Peyer's patch (tissue), 4 donors: ENCODE results near the gene MREG. TPM values are rescaled to one million over a fixed set of nuclear protein-coding genes. Genes with fewer than 3 reads are reported as not detected.

Experiments used
- DNase-seq, 3 donors: peaks; one replicate each; pipeline ENCODE4 v3.0.0-alpha.2; 2017 to 2019
- H3K27ac ChIP-seq, 4 donors: fragments of 200-600 bp; sonication (generic); one replicate each; pipeline ENCODE4 v1.5.1; 2016 to 2019
- H3K27me3 ChIP-seq, 2 donors: fragments of 200-600 bp; sonication (generic); one replicate each; pipeline ENCODE4 v1.5.1; 2019
- H3K36me3 ChIP-seq, 3 donors: fragments of 200-600 bp; sonication (generic); one replicate each; pipeline ENCODE4 v1.5.1; 2016 to 2019
- H3K4me1 ChIP-seq, 4 donors: fragments of 200-600 bp; sonication (generic); one replicate each; pipeline ENCODE4 v1.5.1; 2016 to 2019
- H3K4me3 ChIP-seq, 4 donors: fragments of 200-600 bp; sonication (generic); 1 replicate in 3 of 4; 2 replicates in 1 of 4; pipeline ENCODE4 v1.5.1; 2016 to 2019; ENCODE audit warnings: mild to moderate bottlenecking in 1 of 4
- H3K9me3 ChIP-seq, 4 donors: fragments of 200-600 bp; sonication (generic); one replicate each; pipeline ENCODE4 v1.5.1; 2016 to 2019; ENCODE audit warnings: mild to moderate bottlenecking in 1 of 4
- CTCF ChIP-seq, 6 experiments: fragments of 450-650 bp in 4 of 6; fragments of 200-600 bp in 2 of 6; sonication (generic) in 1 of 6; IDR thresholded peaks; one replicate each; pipeline ENCODE4 v1.5.1; 2017 to 2019; ENCODE audit warnings: antibody characterized with exemption in 6 of 6, mild to moderate bottlenecking in 3 of 6, moderate library complexity in 1 of 6
- POLR2A ChIP-seq, 2 donors: fragments of 450-650 bp; IDR thresholded peaks; one replicate each; pipeline ENCODE4 v1.5.1; 2017; ENCODE audit warnings: antibody characterized with exemption in 2 of 2, mild to moderate bottlenecking in 2 of 2, moderate library complexity in 2 of 2
- total RNA-seq, 4 donors: library from RNA; depleted of rRNA; stranded (reverse); fragments of >200 nt; gene quantifications; one replicate each; pipeline ENCODE4 v1.1.0, GENCODE V29; 2016

MREG gene
- total RNA-seq, 4 donors from 2014 or later = 6.2 to 10.7 (median 7.2) TPM

GRCh38 chr2:215937190-215937589 is 76.2 kb downstream of the MREG start:
- no peaks in the 10 kb centered on the region for H3K27me3 ChIP-seq
- no peak overlapping the region for H3K27ac ChIP-seq
- H3K4me3 ChIP-seq = no peak overlapping the region
- no peaks in the 10 kb centered on the region for H3K4me1 ChIP-seq
- H3K36me3 ChIP-seq = peaks cover 0 to 13% (median 0%) of the 10 kb centered on the region in 3 donors
- no peaks in the 10 kb centered on the region for H3K9me3 ChIP-seq
- DNase-seq = no peak
- TF ChIP-seq POLR2A (IDR thresholded peaks at IDR 0.05) (no peak), CTCF (IDR thresholded peaks at IDR 0.05) (no peak)

- H3K36me3 ChIP-seq = no peaks in the 10 kb centered on the region
- no peaks in the 10 kb centered on the region for H3K9me3 ChIP-seq
- no peak for TF ChIP-seq CTCF (IDR thresholded peaks at IDR 0.05)
- TF ChIP-seq POLR2A (IDR thresholded peaks at IDR 0.05) = no peak
- no peak for DNase-seq
- no peak overlapping the region for H3K27ac ChIP-seq
- no peaks in the 10 kb centered on the region for H3K4me1 ChIP-seq
- H3K27me3 ChIP-seq = no peaks in the 10 kb centered on the region
- no peak overlapping the region for H3K4me3 ChIP-seq
Measured at GRCh38 chr2:215933151-215933550, 80.2 kb downstream of the MREG start.

GRCh38 chr2:215931256-215931903 is 82.0 kb downstream of the MREG start:
- Histone ChIP-seq H3K27me3 (no peaks in the 10 kb centered on the region), H3K4me1 (no peaks in the 10 kb centered on the region), H3K4me3 (no peak overlapping the region), H3K36me3 (no peaks in the 10 kb centered on the region), H3K27ac (no peak overlapping the region), H3K9me3 (no peaks in the 10 kb centered on the region)
- no peak for TF ChIP-seq POLR2A (IDR thresholded peaks at IDR 0.05)
- peak; percentile 44 to 83 (median 82) for TF ChIP-seq CTCF (IDR thresholded peaks at IDR 0.05)
- peak in 2 of 3 donors; percentile 39 to 79 for DNase-seq

- no peaks in the 10 kb centered on the region for H3K36me3 ChIP-seq
- H3K9me3 ChIP-seq = no peaks in the 10 kb centered on the region
- no peak overlapping the region for H3K27ac ChIP-seq
- no peak for DNase-seq
- no peaks in the 10 kb centered on the region for H3K27me3 ChIP-seq
- no peaks in the 10 kb centered on the region for H3K4me1 ChIP-seq
- TF ChIP-seq CTCF (IDR thresholded peaks at IDR 0.05) (no peak), POLR2A (IDR thresholded peaks at IDR 0.05) (no peak)
- H3K4me3 ChIP-seq = no peak overlapping the region
Measured at GRCh38 chr2:215930505-215931253, 82.7 kb downstream of the MREG start.

- no peak for DNase-seq
- H3K4me1 ChIP-seq = no peaks in the 10 kb centered on the region
- no peaks in the 10 kb centered on the region for H3K27me3 ChIP-seq
- H3K36me3 ChIP-seq = no peaks in the 10 kb centered on the region
- H3K9me3 ChIP-seq = no peaks in the 10 kb centered on the region
- H3K27ac ChIP-seq = no peak overlapping the region
- H3K4me3 ChIP-seq = no peak overlapping the region
- TF ChIP-seq CTCF (IDR thresholded peaks at IDR 0.05) (no peak), POLR2A (IDR thresholded peaks at IDR 0.05) (no peak)
Measured at GRCh38 chr2:215929602-215930335, 83.6 kb downstream of the MREG start.
